Stomach (tissue), 9 donors: ENCODE measurements around the gene PPP2R5C. TPM values are rescaled to one million over a fixed set of nuclear protein-coding genes. Genes with fewer than 3 reads are reported as not detected.
A peak's percentile ranks its signal among the peaks of the same experiment; 100 is the strongest.

Experiments
- DNase-seq, 2 donors: peaks; one replicate each; pipeline versions ENCODE4 v3.0.0 to v3.0.0-alpha.2; 2013 to 2019
- H3K27ac ChIP-seq, 5 donors: fragments of 200-600 bp in 4 of 5; sonication (generic) in 4 of 5; one replicate each; pipeline ENCODE4 v1.5.1; 2013 to 2019; ENCODE audit warnings: mild to moderate bottlenecking in 1 of 5, moderate library complexity in 1 of 5
- H3K27me3 ChIP-seq, 3 donors: fragments of 200-600 bp; sonication (generic); one replicate each; pipeline ENCODE4 v1.5.1; 2017 to 2019; ENCODE audit warnings: mixed run types in 1 of 3
- H3K36me3 ChIP-seq, 4 donors: fragments of 200-600 bp; sonication (generic); 1 replicate in 3 of 4; 2 replicates in 1 of 4; pipeline ENCODE4 v1.5.1; 2016 to 2019
- H3K4me1 ChIP-seq, 4 donors: fragments of 200-600 bp; sonication (generic); one replicate each; pipeline ENCODE4 v1.5.1; 2016 to 2019
- H3K4me3 ChIP-seq, 4 donors: fragments of 200-600 bp; sonication (generic) in 3 of 4; one replicate each; pipeline ENCODE4 v1.5.1; 2016 to 2019; ENCODE audit warnings: mild to moderate bottlenecking in 1 of 4
- H3K9me3 ChIP-seq, 4 donors: fragments of 200-600 bp; sonication (generic); one replicate each; pipeline ENCODE4 v1.5.1; 2016 to 2019
- EP300 ChIP-seq: sonication (generic); formaldehyde crosslinking; IDR thresholded peaks from one replicate; pipeline ENCODE4 v1.6.1; 2017; ENCODE audit warnings: antibody characterized with exemption
- POLR2A ChIP-seq, 4 donors: fragments of 450-650 bp; IDR thresholded peaks; one replicate each; pipeline ENCODE4 v1.6.1; 2016; ENCODE audit warnings: antibody characterized with exemption in 4 of 4, control low read depth in 2 of 4, mild to moderate bottlenecking in 1 of 4, moderate library complexity in 1 of 4
- POLR2AphosphoS5 ChIP-seq, 3 donors: sonication (generic); formaldehyde crosslinking; IDR thresholded peaks; one replicate each; pipeline ENCODE4 v1.6.1; 2016; ENCODE audit warnings: antibody characterized with exemption in 3 of 3
- WGBS, 5 donors: extraction: QIAGEN DNeasy Blood & Tissue Kit in 3 of 5; methylation state at CpG; one replicate each; pipeline versions ENCODE4 v1.1.5 to v1.1.7; 2013 to 2018; 5-methylcytosine and 5-hydroxymethylcytosine counted together
- intact Hi-C: fragments of 100-400 bp; cut with DNase I; formaldehyde crosslinking; loops from one replicate; pipeline ENCODE4 v1.15.1; 2023; ENCODE audit warnings: low total_unique reads
- polyA plus RNA-seq, 3 donors: library from polyadenylated mRNA; stranded (reverse); fragments of 200-250 nt; gene quantifications; one replicate each; pipeline ENCODE4 v1.2.3, GENCODE V29; 2013
- total RNA-seq, 5 donors: library from RNA; depleted of rRNA; stranded (reverse); fragments of >200 nt; gene quantifications; one replicate each; pipeline versions ENCODE4 v1.1.0 to v1.2.3, GENCODE V29; 2014 to 2016
- TF ChIP-seq, protein P1 (sequence below), 7 experiments: fragments of 450-650 bp in 4 of 7; fragments of 200-600 bp in 3 of 7; sonication (generic) in 3 of 7; IDR thresholded peaks; one replicate each; pipeline ENCODE4 v1.5.1; 2016 to 2019; ENCODE audit warnings: antibody characterized with exemption in 7 of 7, control low read depth in 2 of 7, mild to moderate bottlenecking in 1 of 7
- donor health status: healthy with polysubstance abuse.
- donor health status: Bipolar disorder and iron deficiency.
- donor health status: healthy.

Gene PPP2R5C
- total and polyA plus RNA-seq, 8 donors, result 19.7 to 175 (median 89.6) TPM

DNA sequence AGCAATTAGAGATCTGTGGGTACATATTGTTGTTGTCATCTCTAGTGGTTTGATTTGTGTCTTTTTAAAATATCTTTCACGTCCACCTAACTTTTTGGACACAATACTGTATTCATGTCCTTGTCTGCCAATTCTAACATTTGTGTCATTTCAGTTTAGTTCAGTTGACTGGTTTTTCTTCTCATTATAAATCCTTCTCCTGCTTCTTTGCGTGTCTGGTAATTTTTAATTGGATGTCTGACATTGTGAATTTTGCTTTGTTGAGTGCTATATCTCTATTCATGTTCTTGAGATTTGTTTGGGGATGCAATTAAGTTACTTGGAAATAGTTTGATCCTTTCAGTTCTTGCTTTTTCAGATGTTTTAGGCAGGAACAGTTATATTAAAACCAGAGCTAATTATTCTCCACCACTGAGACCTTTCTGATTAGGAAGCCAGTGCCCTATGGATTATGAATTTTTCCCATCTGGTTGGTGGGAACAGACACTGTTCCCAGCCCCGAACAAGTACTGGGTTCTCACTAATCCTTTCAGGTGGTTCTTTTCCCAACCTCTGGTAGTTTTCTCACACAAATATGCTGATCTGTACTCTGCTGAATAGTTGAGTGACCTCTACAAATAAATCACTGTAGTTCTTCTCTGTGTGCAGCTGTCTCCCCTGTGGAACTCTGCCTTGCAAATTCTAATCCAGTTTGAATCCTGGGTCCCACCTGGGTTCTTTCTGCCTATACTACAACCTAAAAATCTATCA lies 111.7 kb downstream of the PPP2R5C start:
- TF ChIP-seq POLR2A (IDR thresholded peaks at IDR 0.05), result no peak
- TF ChIP-seq EP300, result no peak
- TF ChIP-seq, protein P1, sequence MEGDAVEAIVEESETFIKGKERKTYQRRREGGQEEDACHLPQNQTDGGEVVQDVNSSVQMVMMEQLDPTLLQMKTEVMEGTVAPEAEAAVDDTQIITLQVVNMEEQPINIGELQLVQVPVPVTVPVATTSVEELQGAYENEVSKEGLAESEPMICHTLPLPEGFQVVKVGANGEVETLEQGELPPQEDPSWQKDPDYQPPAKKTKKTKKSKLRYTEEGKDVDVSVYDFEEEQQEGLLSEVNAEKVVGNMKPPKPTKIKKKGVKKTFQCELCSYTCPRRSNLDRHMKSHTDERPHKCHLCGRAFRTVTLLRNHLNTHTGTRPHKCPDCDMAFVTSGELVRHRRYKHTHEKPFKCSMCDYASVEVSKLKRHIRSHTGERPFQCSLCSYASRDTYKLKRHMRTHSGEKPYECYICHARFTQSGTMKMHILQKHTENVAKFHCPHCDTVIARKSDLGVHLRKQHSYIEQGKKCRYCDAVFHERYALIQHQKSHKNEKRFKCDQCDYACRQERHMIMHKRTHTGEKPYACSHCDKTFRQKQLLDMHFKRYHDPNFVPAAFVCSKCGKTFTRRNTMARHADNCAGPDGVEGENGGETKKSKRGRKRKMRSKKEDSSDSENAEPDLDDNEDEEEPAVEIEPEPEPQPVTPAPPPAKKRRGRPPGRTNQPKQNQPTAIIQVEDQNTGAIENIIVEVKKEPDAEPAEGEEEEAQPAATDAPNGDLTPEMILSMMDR (IDR thresholded peaks at IDR 0.05), result no peak
- Histone ChIP-seq H3K4me1 (peaks cover 9 to 66% (median 36%) of the 10 kb centered on the region in 4 donors), H3K4me3 (no peak overlapping the region), H3K27ac (no peak overlapping the region), H3K27me3 (no peaks in the 10 kb centered on the region), H3K9me3 (no peaks in the 10 kb centered on the region), H3K36me3 (peaks cover 0 to 7% (median 0%) of the 10 kb centered on the region in 4 donors)
- 78 to 91% (median 88%) methylated on average over 3 of the region's 3 CpGs for WGBS, 5 donors
- DNase-seq, result no peak
- intact Hi-C loops, result no loop called here

DNA sequence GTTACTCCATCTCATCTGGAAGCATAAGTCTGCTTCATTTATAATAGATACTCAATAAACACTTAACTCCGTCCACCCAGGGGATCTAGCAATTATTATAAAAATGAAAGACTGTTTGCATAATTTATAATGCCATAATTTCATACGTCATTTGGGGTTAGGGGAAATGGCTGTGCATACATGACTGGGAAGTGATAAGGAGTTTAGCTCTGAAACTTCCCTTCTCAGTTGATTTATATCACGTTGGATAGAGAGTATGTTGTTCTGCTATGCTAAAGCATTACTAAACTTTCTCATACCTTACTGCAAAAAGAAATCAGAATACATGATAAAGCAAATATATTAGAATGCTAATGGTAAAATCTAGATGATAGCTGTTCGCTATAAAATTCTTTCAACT lies 112.5 kb downstream of the PPP2R5C start:
- Histone ChIP-seq H3K4me3 (no peak overlapping the region), H3K27ac (no peak overlapping the region), H3K4me1 (peaks cover 16 to 73% (median 41%) of the 10 kb centered on the region in 4 donors), H3K9me3 (no peaks in the 10 kb centered on the region), H3K27me3 (no peaks in the 10 kb centered on the region), H3K36me3 (peaks cover 0 to 11% (median 3%) of the 10 kb centered on the region in 4 donors)
- intact Hi-C loops, result no loop called here
- WGBS, 5 donors, result 74 to 86% (median 79%) methylated on average over 4 of the region's 4 CpGs
- no peak for TF ChIP-seq POLR2A (IDR thresholded peaks at IDR 0.05)
- TF ChIP-seq POLR2AphosphoS5 (IDR thresholded peaks at IDR 0.05), result no peak
- TF ChIP-seq EP300, result no peak
- TF ChIP-seq, protein P1 (IDR thresholded peaks at IDR 0.05), result no peak
- DNase-seq, result no peak

DNA sequence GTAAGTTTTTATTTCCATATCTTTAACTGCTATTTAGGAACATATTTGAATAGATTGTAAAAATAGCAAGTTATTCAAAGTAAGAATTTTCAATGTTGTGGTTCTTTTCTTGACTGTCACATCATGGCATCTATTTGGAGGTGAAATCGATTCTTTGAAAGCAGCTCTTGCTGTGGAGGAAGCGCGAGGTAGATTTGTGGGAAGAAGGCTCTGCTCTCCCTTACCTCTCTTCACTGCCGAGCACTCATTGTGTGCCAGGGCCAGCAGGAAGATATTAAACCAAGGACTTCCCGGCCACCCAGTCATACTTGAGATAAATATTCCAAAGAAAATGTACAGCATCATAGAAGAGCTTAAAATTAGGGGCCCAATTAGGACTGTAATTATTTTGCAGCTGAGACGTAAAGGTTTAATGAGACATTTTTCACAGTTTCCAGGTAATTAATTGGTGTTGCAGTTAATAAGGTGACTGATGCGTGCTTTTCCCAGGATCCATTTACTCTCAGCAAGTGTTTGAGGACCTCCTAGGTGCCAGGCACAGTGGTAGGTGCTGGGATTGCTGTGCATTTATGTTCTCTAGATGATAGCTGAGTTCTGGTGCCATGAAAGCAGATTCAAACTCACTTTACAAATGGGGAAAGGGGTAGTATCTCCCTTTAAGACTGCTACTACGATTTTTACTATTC lies 113.7 kb downstream of the PPP2R5C start:
- TF ChIP-seq, protein P1 (IDR thresholded peaks at IDR 0.05), result no peak
- no peak for TF ChIP-seq EP300
- no peak for TF ChIP-seq POLR2AphosphoS5 (IDR thresholded peaks at IDR 0.05)
- TF ChIP-seq POLR2A (IDR thresholded peaks at IDR 0.05), result no peak
- peak overlapping the region in 3 of 5 donors; percentile 24 to 67 (median 64) for H3K27ac ChIP-seq
- no peak overlapping the region for H3K4me3 ChIP-seq
- no peaks in the 10 kb centered on the region for H3K9me3 ChIP-seq
- intact Hi-C loops, result no loop called here
- DNase-seq, result no peak
- H3K27me3 ChIP-seq, result no peaks in the 10 kb centered on the region
- WGBS, 5 donors, result 68 to 88% (median 86%) methylated on average over 8 of the region's 8 CpGs
- peaks cover 0 to 11% (median 5%) of the 10 kb centered on the region in 4 donors for H3K36me3 ChIP-seq
- H3K4me1 ChIP-seq, result peaks cover 16 to 77% (median 46%) of the 10 kb centered on the region in 4 donors

DNA sequence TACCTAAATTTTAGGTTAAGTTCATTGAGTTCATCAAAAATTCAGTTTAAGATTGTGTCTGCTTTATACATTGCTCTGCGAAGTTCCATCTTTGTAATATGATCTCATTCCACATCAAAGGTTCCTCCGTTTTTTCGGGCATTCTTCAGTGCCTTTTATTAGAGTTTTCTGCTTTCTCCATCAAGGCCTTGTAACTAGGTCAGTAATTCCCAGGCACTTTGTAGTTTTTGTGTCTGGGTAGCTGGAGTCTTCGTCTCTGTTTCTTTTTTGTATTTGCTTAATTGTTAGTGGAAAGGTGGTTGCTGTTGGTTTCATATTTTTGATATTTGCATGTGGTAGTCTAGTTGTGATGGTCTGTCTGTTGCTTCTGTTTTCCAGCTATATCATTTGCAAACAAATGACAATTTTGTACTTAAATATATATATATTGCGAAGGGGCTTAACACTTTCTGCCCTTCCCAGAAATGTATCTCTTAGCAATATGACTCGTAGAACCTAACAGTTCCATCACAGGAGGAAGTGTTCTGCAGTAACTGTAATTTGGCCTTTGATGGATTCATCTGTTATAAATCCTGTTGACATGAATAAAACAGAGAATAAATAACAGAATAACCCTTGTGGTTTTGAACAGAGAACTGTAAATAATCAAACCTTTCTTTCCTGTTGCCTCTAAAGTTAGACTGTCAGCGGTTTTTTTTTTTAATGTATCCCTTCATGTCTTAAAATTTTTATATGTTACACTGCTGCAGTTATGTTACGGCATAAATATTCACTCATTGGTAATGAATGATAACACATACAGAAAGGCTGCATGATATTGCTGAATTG lies 114.4 kb downstream of the PPP2R5C start:
- 65 to 72% (median 66%) methylated on average over 8 of the region's 8 CpGs for WGBS, 5 donors
- no peak for TF ChIP-seq EP300
- TF ChIP-seq POLR2A (IDR thresholded peaks at IDR 0.05), result no peak
- TF ChIP-seq POLR2AphosphoS5 (IDR thresholded peaks at IDR 0.05), result no peak
- TF ChIP-seq, protein P1 (IDR thresholded peaks at IDR 0.05), result no peak
- Histone ChIP-seq H3K27ac (peak overlapping the region in 3 of 5 donors; percentile 24 to 67 (median 64)), H3K36me3 (peaks cover 0 to 11% (median 5%) of the 10 kb centered on the region in 4 donors), H3K27me3 (no peaks in the 10 kb centered on the region), H3K4me1 (peaks cover 16 to 76% (median 43%) of the 10 kb centered on the region in 4 donors), H3K9me3 (no peaks in the 10 kb centered on the region), H3K4me3 (no peak overlapping the region)
- intact Hi-C loops, result no loop called here
- no peak for DNase-seq
